ENCODE measurements around the gene GPR146. TPM values are rescaled to one million over a fixed set of nuclear protein-coding genes. Genes with fewer than 3 reads are reported as not detected.

Gene GPR146
- total and polyA plus RNA-seq, 2 of the 8 experiments (the other 6 are each of a cell fraction or from before 2014, with no cell fraction given): 1.8 to 2.7 TPM

- H3K9ac ChIP-seq (replicated peaks in 1 of 4; ENCODE audit: extremely low read depth in 1 of 4, low read depth in 3 of 4, low read length in 3 of 4): no peak overlapping the region
- H3K23me2 ChIP-seq (ENCODE audit: low read depth, low read length): no peaks in the 10 kb centered on the region
- H2AFZ ChIP-seq (ENCODE audit: low read length): no peak overlapping the region
- H3K27me3 ChIP-seq (replicated peaks in 1 of 4; ENCODE audit: control insufficient read depth in 3 of 4, extremely low read depth in 1 of 4, insufficient read depth in 3 of 4, low read length in 3 of 4): no peaks in the 10 kb centered on the region; a peak in 1 of 7 replicates
- no peak overlapping the region for H2BK5ac ChIP-seq (ENCODE audit: low read depth, low read length)
- H3K56ac ChIP-seq (replicated peaks; ENCODE audit: insufficient read length, low read depth, low read length): no peak overlapping the region
- H2BK120ac ChIP-seq (replicated peaks; ENCODE audit: low read depth, low read length): no peak overlapping the region
- no peaks in the 10 kb centered on the region; a peak in 1 of 8 replicates for H3K36me3 ChIP-seq (ENCODE audit: control insufficient read depth in 2 of 4, insufficient read depth in 4 of 4, low read length in 3 of 4)
- no peak overlapping the region for H3K4me3 ChIP-seq (ENCODE audit: extremely low read depth in 1 of 4, insufficient read depth in 2 of 4, low read depth in 3 of 4, low read length in 4 of 4)
- no peak overlapping the region for H3K23ac ChIP-seq (ENCODE audit: insufficient read length)
- no peak for FAIRE-seq
- no peak overlapping the region for H3K4ac ChIP-seq (replicated peaks; ENCODE audit: insufficient read length, low read depth, low read length)
- H2AK5ac ChIP-seq (ENCODE audit: low read depth, low read length): no peak overlapping the region
- H2BK15ac ChIP-seq (ENCODE audit: low read length): no peak overlapping the region
- peaks cover 0 to 6% of the 10 kb centered on the region in 2 experiments; a peak in 2 of 4 replicates for H3K79me2 ChIP-seq (ENCODE audit: control insufficient read depth in 1 of 2, insufficient read depth in 2 of 2, low read length in 2 of 2)
- H4K20me1 ChIP-seq (replicated peaks in 1 of 2; ENCODE audit: control insufficient read depth in 1 of 2, insufficient read depth in 2 of 2, low read length in 2 of 2): peaks cover 9 to 16% of the 10 kb centered on the region in 2 experiments
- no peak overlapping the region for H2BK12ac ChIP-seq (ENCODE audit: low read depth, low read length)
- no peak overlapping the region for H3K27ac ChIP-seq (ENCODE audit: low read depth, low read length)
- H3K14ac ChIP-seq (ENCODE audit: insufficient read length): no peak overlapping the region
- H3K4me1 ChIP-seq (replicated peaks in 1 of 4; ENCODE audit: control insufficient read depth in 3 of 4, insufficient read depth in 4 of 4, low read length in 3 of 4): no peaks in the 10 kb centered on the region
- peaks cover 0 to 7% of the 10 kb centered on the region in 2 experiments; a peak in 1 of 4 replicates for H3K9me3 ChIP-seq (ENCODE audit: insufficient read depth in 2 of 2, low read depth in 1 of 2, low read length in 1 of 2)
- H4K91ac ChIP-seq (replicated peaks; ENCODE audit: insufficient read length, low read length): no peak overlapping the region
- no peak overlapping the region for H2BK20ac ChIP-seq (ENCODE audit: low read length)
- H4K8ac ChIP-seq (ENCODE audit: extremely low read depth, insufficient read depth, low read length): 0 out of 2 replicates have a peak overlapping the region, but pooled peaks have one; percentile 25
- CTCF ChIA-PET (ENCODE audit: partially characterized antibody): interaction anchor here (0.6 to 10.9 kb wide), 7 partner anchors 14 to 1156 kb away, joined by 3 to 117 read pairs (median 4); no protein-coding TSS in a partner anchor
- H3K18ac ChIP-seq (ENCODE audit: extremely low read depth, low read length): no peak overlapping the region
- no peak for DNase-seq (ENCODE audit: low read depth in 1 of 2, low spot score in 2 of 2)
- POLR2A ChIA-PET (ENCODE audit: partially characterized antibody): no interaction called here
- 98% methylated on average over 7 of the region's 7 CpGs; no CpG with 5 or more reads in 1 of the 2 experiments for WGBS, 2 experiments (ENCODE audit: extremely low coverage in 1 of 2, insufficient coverage in 1 of 2, insufficient read length in 1 of 2, insufficient replicate concordance in 2 of 2, low coverage in 1 of 2, low lambda C conversion rate in 2 of 2, missing lambda C conversion rate in 1 of 2)
- H3K79me1 ChIP-seq (ENCODE audit: low read depth, low read length): peaks cover 8% of the 10 kb centered on the region
- no peak overlapping the region for H4K5ac ChIP-seq (ENCODE audit: insufficient read length, low read depth, low read length)
- no peak overlapping the region for H3K4me2 ChIP-seq (ENCODE audit: insufficient read depth in 1 of 2, low read depth in 2 of 2, low read length in 2 of 2)
Observed at GRCh38 chr7:1021366-1021765, 23.0 kb upstream of the GPR146 start.

Data from H1 (cell line).